Measurements from ENCODE around the gene GARRE1. TPM values are rescaled to one million over a fixed set of nuclear protein-coding genes. Genes with fewer than 3 reads are reported as not detected.

The GARRE1 gene
- total RNA-seq, 2 donors from 2014 or later = 21.9 to 27.9 TPM

- Mint-ChIP-seq H3K9me3 (no peaks in the 10 kb centered on the region), H3K4me1 (no peaks in the 10 kb centered on the region), H3K36me3 (ENCODE audit: low read depth) (peaks cover 27% of the 10 kb centered on the region), H3K27ac (no peak overlapping the region), H3K4me3 (no peak overlapping the region), H3K27me3 (ENCODE audit: insufficient read depth) (no peaks in the 10 kb centered on the region)
- H3K36me3 ChIP-seq (ENCODE audit: control insufficient read depth, insufficient read depth, low read length) = peaks cover 27% of the 10 kb centered on the region
- no peak for TF ChIP-seq CTCF (conservative IDR thresholded peaks at IDR 0.05)
- no peaks in the 10 kb centered on the region for H3K27me3 ChIP-seq (ENCODE audit: control insufficient read depth, insufficient read depth, low read length, poor library complexity, severe bottlenecking)
- 93 to 97% methylated on average over 5 of the region's 5 CpGs for WGBS, 2 experiments (ENCODE audit: insufficient coverage in 1 of 2, insufficient read length in 1 of 2)
- H3K9me3 ChIP-seq (ENCODE audit: control insufficient read depth, low read length) = no peaks in the 10 kb centered on the region
- no peaks in the 10 kb centered on the region for H3K4me1 ChIP-seq (ENCODE audit: control insufficient read depth, insufficient read depth, low read length)
- no peak overlapping the region for H3K9ac ChIP-seq (ENCODE audit: extremely low read depth, low read length, poor library complexity, severe bottlenecking)
- no peak for DNase-seq
- H3K4me3 ChIP-seq (ENCODE audit: low read length) = no peak overlapping the region
- H3K27ac ChIP-seq (ENCODE audit: low read depth, low read length) = no peak overlapping the region
These were observed 45.2 kb downstream of the GARRE1 start for GRCh38 chr19:34299576-34299975.

DNA sequence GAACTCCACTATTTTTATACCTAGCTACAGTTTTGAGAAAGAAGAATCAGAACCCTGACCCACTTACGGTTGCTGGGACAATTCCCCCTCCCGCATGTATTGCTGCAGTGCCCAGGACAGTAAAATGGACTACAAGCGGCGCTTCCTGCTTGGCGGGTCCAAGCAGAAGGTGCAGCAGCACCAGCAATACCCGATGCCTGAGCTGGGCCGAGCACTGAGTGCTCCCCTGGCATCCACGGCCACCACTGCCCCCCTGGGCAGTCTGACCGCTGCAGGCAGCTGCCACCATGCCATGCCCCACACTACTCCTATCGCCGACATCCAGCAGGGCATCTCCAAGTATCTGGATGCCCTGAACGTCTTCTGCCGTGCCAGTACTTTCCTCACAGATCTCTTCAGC lies 46.0 kb downstream of the GARRE1 start:
- Mint-ChIP-seq H3K4me3 (no peak overlapping the region), H3K27me3 (ENCODE audit: insufficient read depth) (no peaks in the 10 kb centered on the region), H3K36me3 (ENCODE audit: low read depth) (peaks cover 29% of the 10 kb centered on the region), H3K4me1 (no peaks in the 10 kb centered on the region), H3K9me3 (no peaks in the 10 kb centered on the region), H3K27ac (no peak overlapping the region)
- TF ChIP-seq CTCF (conservative IDR thresholded peaks at IDR 0.05) = no peak
- Histone ChIP-seq H3K27ac (ENCODE audit: low read depth, low read length) (no peak overlapping the region), H3K9me3 (ENCODE audit: control insufficient read depth, low read length) (no peaks in the 10 kb centered on the region), H3K27me3 (ENCODE audit: control insufficient read depth, insufficient read depth, low read length, poor library complexity, severe bottlenecking) (no peaks in the 10 kb centered on the region), H3K36me3 (ENCODE audit: control insufficient read depth, insufficient read depth, low read length) (peaks cover 33% of the 10 kb centered on the region), H3K4me3 (ENCODE audit: low read length) (no peak overlapping the region), H3K9ac (ENCODE audit: extremely low read depth, low read length, poor library complexity, severe bottlenecking) (no peak overlapping the region), H3K4me1 (ENCODE audit: control insufficient read depth, insufficient read depth, low read length) (no peaks in the 10 kb centered on the region)
- WGBS, 2 experiments (ENCODE audit: insufficient coverage in 1 of 2, insufficient read length in 1 of 2) = 86 to 94% methylated on average over 4 to 13 of the region's 13 CpGs
- DNase-seq = no peak

DNA sequence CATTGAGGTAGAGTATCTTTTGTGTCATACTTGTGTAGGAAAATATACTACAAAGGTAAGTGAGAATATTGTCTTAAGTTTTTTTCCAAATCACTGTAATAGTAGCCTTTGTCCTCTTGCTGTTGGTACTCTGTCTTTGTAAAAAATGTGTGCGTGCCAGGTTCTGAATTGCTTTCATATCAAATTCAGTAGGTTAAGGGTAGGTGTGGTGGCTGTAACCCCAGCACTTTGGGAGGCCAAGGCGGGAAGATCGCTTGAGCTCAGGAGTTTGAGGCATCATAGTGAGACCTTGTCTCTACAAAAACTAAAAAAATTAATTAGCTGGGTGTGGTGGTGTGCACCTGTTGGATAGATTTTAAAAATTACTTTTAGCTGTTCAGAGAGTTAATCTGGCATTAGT lies 46.6 kb downstream of the GARRE1 start:
- Mint-ChIP-seq H3K36me3 (ENCODE audit: low read depth) (peaks cover 30% of the 10 kb centered on the region), H3K9me3 (no peaks in the 10 kb centered on the region), H3K27ac (no peak overlapping the region), H3K4me3 (no peak overlapping the region), H3K4me1 (no peaks in the 10 kb centered on the region), H3K27me3 (ENCODE audit: insufficient read depth) (no peaks in the 10 kb centered on the region)
- Histone ChIP-seq H3K27ac (ENCODE audit: low read depth, low read length) (no peak overlapping the region), H3K4me1 (ENCODE audit: control insufficient read depth, insufficient read depth, low read length) (no peaks in the 10 kb centered on the region), H3K36me3 (ENCODE audit: control insufficient read depth, insufficient read depth, low read length) (peaks cover 36% of the 10 kb centered on the region), H3K9ac (ENCODE audit: extremely low read depth, low read length, poor library complexity, severe bottlenecking) (no peak overlapping the region), H3K9me3 (ENCODE audit: control insufficient read depth, low read length) (no peaks in the 10 kb centered on the region), H3K27me3 (ENCODE audit: control insufficient read depth, insufficient read depth, low read length, poor library complexity, severe bottlenecking) (no peaks in the 10 kb centered on the region), H3K4me3 (ENCODE audit: low read length) (no peak overlapping the region)
- no peak for TF ChIP-seq CTCF (conservative IDR thresholded peaks at IDR 0.05)
- no peak for DNase-seq
- WGBS, 2 experiments (ENCODE audit: insufficient coverage in 1 of 2, insufficient read length in 1 of 2) = 100% methylated on average over 3 of the region's 3 CpGs

Other genes with a start within 250 kb of the GARRE1 start
- 100 to 1,000 TPM; 188 to 192 TPM for gene LSM14A, start 82.0 kb upstream of the GARRE1 start, total RNA-seq
- 100 to 1,000 TPM; 181 to 183 TPM for gene GPI, start 110.6 kb downstream of the GARRE1 start, total RNA-seq
- gene PDCD2L, start 149.8 kb downstream of the GARRE1 start, total RNA-seq = 10 to 100 TPM; 25.0 to 25.1 TPM
- 100 to 1,000 TPM; 147 to 160 TPM for gene UBA2, start 173.8 kb downstream of the GARRE1 start, total RNA-seq
- gene WTIP, start 227.2 kb downstream of the GARRE1 start, total RNA-seq = 10 to 100 TPM; 45.4 to 48.6 TPM

Measured in endodermal cell (in vitro differentiated cells).